Measurements from ENCODE around the gene NUDT14. TPM values are rescaled to one million over a fixed set of nuclear protein-coding genes. Genes with fewer than 3 reads are reported as not detected.

The NUDT14 gene
- total and polyA plus RNA-seq, 2 of the 4 experiments (the other 2 are of a cell fraction): 5.6 to 9.3 TPM

GRCh38 chr14:105155071-105155651 is 26.0 kb downstream of the NUDT14 start:
- BruUV-seq (replicated peaks): no TSS peak
- Histone ChIP-seq H3K36me3 (ENCODE audit: control insufficient read depth, insufficient read depth, low read length) (no peaks in the 10 kb centered on the region), H3K14ac (replicated peaks; ENCODE audit: low read depth, low read length) (no peak overlapping the region), H2BK15ac (ENCODE audit: low read depth, low read length) (no peak overlapping the region), H2BK5ac (ENCODE audit: low read depth, low read length, poor library complexity, severe bottlenecking) (no peak overlapping the region), H3K23ac (ENCODE audit: low read depth, low read length) (no peak overlapping the region), H4K5ac (ENCODE audit: low read depth, low read length) (no peak overlapping the region), H3K27ac (ENCODE audit: insufficient read depth, low read length) (no peak overlapping the region), H2AK9ac (replicated peaks; ENCODE audit: low read depth, low read length, poor library complexity) (no peak overlapping the region), H3K4me2 (ENCODE audit: low read depth, low read length) (no peak overlapping the region), H3K79me1 (ENCODE audit: low read depth in 1 of 2, low read length in 2 of 2) (no peaks in the 10 kb centered on the region), H3K4me3 (ENCODE audit: insufficient read depth, low read depth, low read length) (no peak overlapping the region), H3K9ac (ENCODE audit: low read depth, low read length) (no peak overlapping the region), H3K56ac (ENCODE audit: extremely low read depth, insufficient read depth, low read length) (no peak overlapping the region), H2AK5ac (ENCODE audit: low read depth, low read length) (no peak overlapping the region), H2BK120ac (ENCODE audit: low read depth, low read length) (no peak overlapping the region), H3K18ac (ENCODE audit: low read depth, low read length) (no peak overlapping the region), H3K4me1 (ENCODE audit: control insufficient read depth, insufficient read depth, low read length) (no peaks in the 10 kb centered on the region), H4K20me1 (ENCODE audit: insufficient read depth, low read length) (no peaks in the 10 kb centered on the region), H2AFZ (replicated peaks; ENCODE audit: low read length, poor library complexity) (no peak overlapping the region), H3K9me1 (ENCODE audit: insufficient read depth, low read length) (no peaks in the 10 kb centered on the region), H4K8ac (ENCODE audit: low read depth in 2 of 2, low read length in 2 of 2) (no peak overlapping the region), H4K91ac (ENCODE audit: insufficient read depth, low read depth, low read length) (no peak overlapping the region), H3K27me3 (ENCODE audit: control insufficient read depth, insufficient read depth, low read length) (peaks cover 8% of the 10 kb centered on the region; the same call in 1 of the 2 replicates), H3K4ac (ENCODE audit: low read depth, low read length) (no peak overlapping the region), H2BK20ac (ENCODE audit: low read depth, low read length) (no peak overlapping the region), H3K9me3 (ENCODE audit: control insufficient read depth, insufficient read depth, low read length) (no peaks in the 10 kb centered on the region)
- DNase-seq (no peak), ATAC-seq (ENCODE audit: low read depth) (no peak)
- TF ChIP-seq MAZ (IDR thresholded peaks at IDR 0.05; ENCODE audit: borderline replicate concordance, low read depth, low read length) (no peak), MXI1 (IDR thresholded peaks at IDR 0.05; ENCODE audit: borderline replicate concordance, low read depth, low read length) (no peak), FOS (IDR thresholded peaks at IDR 0.05; ENCODE audit: low read depth, low read length) (no peak), ELK1 (IDR thresholded peaks at IDR 0.05; ENCODE audit: borderline replicate concordance, low read depth, low read length) (no peak), CEBPB (IDR thresholded peaks at IDR 0.05; ENCODE audit: low read depth, low read length) (no peak), RAD21 (IDR thresholded peaks at IDR 0.05; ENCODE audit: low read length) (no peak), CTCF (conservative IDR thresholded peaks at IDR 0.05; ENCODE audit: low read depth, low read length) (no peak), MAFK (IDR thresholded peaks at IDR 0.05; ENCODE audit: low read depth, low read length) (no peak), SMC3 (IDR thresholded peaks at IDR 0.05; ENCODE audit: low read depth, low read length) (no peak), RCOR1 (IDR thresholded peaks at IDR 0.05; ENCODE audit: insufficient replicate concordance, low read length) (no peak), POLR2A (IDR thresholded peaks at IDR 0.05; ENCODE audit: low read depth, low read length) (no peak), NFE2L2 (IDR thresholded peaks at IDR 0.05; ENCODE audit: low read depth, low read length) (no peak), CHD1 (IDR thresholded peaks at IDR 0.05; ENCODE audit: low read depth, low read length) (no peak), USF2 (IDR thresholded peaks at IDR 0.05; ENCODE audit: low read depth, low read length) (no peak), BHLHE40 (IDR thresholded peaks at IDR 0.05; ENCODE audit: low read depth, low read length) (no peak), RFX5 (IDR thresholded peaks at IDR 0.05; ENCODE audit: low read depth, low read length) (no peak)
- dilution Hi-C loops (cut with HindIII; ENCODE audit: low sequenced_read_pairs, unreplicated experiment) (no loop called here), in situ Hi-C loops (cut with MboI; ENCODE audit: low sequenced_read_pairs) (no loop called here), intact Hi-C loops (cut with micrococcal nuclease) (no loop called here)
- ChIA-PET POLR2A (ENCODE audit: unreplicated experiment) (no interaction called here), CTCF (interaction anchor here (0.6 kb wide), 1 partner anchor 65 kb away, joined by 3 read pairs; no protein-coding TSS in a partner anchor)
- 80% methylated on average over 2 of the region's 24 CpGs; no CpG with 5 or more reads in 1 of the 2 experiments for WGBS, 2 experiments (ENCODE audit: extremely low coverage in 2 of 2, insufficient read length in 1 of 2)
